PC-3 (cell line): Measurements from ENCODE around the gene TNFRSF9.

Source experiments
- CTCF ChIP-seq: fragments of 300-600 bp; sonication (generic); conservative IDR thresholded peaks from 2 replicates; pipeline ENCODE4 v1.5.1; 2017; ENCODE audit warnings: antibody characterized with exemption, low read depth, mild to moderate bottlenecking, low read length
- EZH2 ChIP-seq: fragments of 300-600 bp; sonication (generic); IDR thresholded peaks from one replicate; pipeline ENCODE4 v1.6.1; 2017; ENCODE audit warnings: antibody characterized with exemption, mild to moderate bottlenecking, low read length; ENCODE audit not compliant: unreplicated experiment
- EZH2phosphoT487 ChIP-seq: fragments of 300-600 bp; sonication (generic); IDR thresholded peaks from 2 replicates; pipeline ENCODE4 v1.6.1; 2018; ENCODE audit warnings: mild to moderate bottlenecking, antibody characterized with exemption, low read length, borderline replicate concordance

- no peak for TF ChIP-seq EZH2
- no peak for TF ChIP-seq CTCF
- no peak for TF ChIP-seq EZH2phosphoT487
Observed at GRCh38 chr1:7940745-7941436, at the start of gene TNFRSF9.
